Measurements from ENCODE around the gene RAP1GAP2.

RAP1GAP2 gene

GRCh38 chr17:2803971-2804370, 7.7 kb downstream of the RAP1GAP2 start:
- POLR2A ChIA-PET, result no interaction called here
- CTCF ChIA-PET, result no interaction called here
- DNase-seq (ENCODE audit: extremely low spot score), result no peak
- TF ChIP-seq CTBP1 (IDR thresholded peaks at IDR 0.05; ENCODE audit: borderline replicate concordance) (no peak), LEF1 (IDR thresholded peaks at IDR 0.05; ENCODE audit: borderline replicate concordance) (no peak)

- DNase-seq (ENCODE audit: extremely low spot score), result no peak
- CTCF ChIA-PET, result no interaction called here
- POLR2A ChIA-PET, result no interaction called here
- TF ChIP-seq TARDBP (IDR thresholded peaks at IDR 0.05), result no peak
- TF ChIP-seq LEF1 (IDR thresholded peaks at IDR 0.05; ENCODE audit: borderline replicate concordance), result no peak
- TF ChIP-seq SP1 (IDR thresholded peaks at IDR 0.05), result no peak
- no peak for TF ChIP-seq SUZ12 (IDR thresholded peaks at IDR 0.05)
- TF ChIP-seq CTBP1 (IDR thresholded peaks at IDR 0.05; ENCODE audit: borderline replicate concordance), result no peak
Measured at GRCh38 chr17:2804912-2805311, 8.7 kb downstream of the RAP1GAP2 start.

- CTCF ChIA-PET, result no interaction called here
- DNase-seq (ENCODE audit: extremely low spot score), result no peak
- TF ChIP-seq SUZ12 (IDR thresholded peaks at IDR 0.05) (no peak), PKNOX1 (IDR thresholded peaks at IDR 0.05) (no peak), TARDBP (IDR thresholded peaks at IDR 0.05) (no peak), FOXM1 (IDR thresholded peaks at IDR 0.05; ENCODE audit: borderline replicate concordance) (no peak), ARNT (IDR thresholded peaks at IDR 0.05) (no peak), L3MBTL2 (conservative IDR thresholded peaks at IDR 0.05) (no peak), NFRKB (IDR thresholded peaks at IDR 0.05) (no peak), LEF1 (IDR thresholded peaks at IDR 0.05; ENCODE audit: borderline replicate concordance) (no peak), FOXA1 (IDR thresholded peaks at IDR 0.05) (no peak), CTBP1 (IDR thresholded peaks at IDR 0.05; ENCODE audit: borderline replicate concordance) (no peak), SP1 (IDR thresholded peaks at IDR 0.05) (no peak), ELF4 (IDR thresholded peaks at IDR 0.05) (no peak), FOXK2 (IDR thresholded peaks at IDR 0.05) (no peak), ZNF384 (IDR thresholded peaks at IDR 0.05) (no peak), HDGF (IDR thresholded peaks at IDR 0.05; ENCODE audit: borderline replicate concordance) (no peak), BHLHE40 (IDR thresholded peaks at IDR 0.05; ENCODE audit: borderline replicate concordance) (no peak)
- POLR2A ChIA-PET, result no interaction called here
Measured at GRCh38 chr17:2805961-2806360, 9.7 kb downstream of the RAP1GAP2 start.

- no peak for DNase-seq (ENCODE audit: extremely low spot score)
- ChIA-PET POLR2A (no interaction called here), CTCF (interaction anchor here (1.3 kb wide), 1 partner anchor 40 kb away, joined by 3 read pairs; no protein-coding TSS in a partner anchor)
- no peak for TF ChIP-seq ELF4 (IDR thresholded peaks at IDR 0.05)
- no peak for TF ChIP-seq CTBP1 (IDR thresholded peaks at IDR 0.05; ENCODE audit: borderline replicate concordance)
- TF ChIP-seq L3MBTL2 (conservative IDR thresholded peaks at IDR 0.05), result no peak
- no peak for TF ChIP-seq ZNF384 (IDR thresholded peaks at IDR 0.05)
- TF ChIP-seq NFRKB (IDR thresholded peaks at IDR 0.05), result no peak
- no peak for TF ChIP-seq BHLHE40 (IDR thresholded peaks at IDR 0.05; ENCODE audit: borderline replicate concordance)
- TF ChIP-seq HDGF (IDR thresholded peaks at IDR 0.05; ENCODE audit: borderline replicate concordance), result no peak
- no peak for TF ChIP-seq SP1 (IDR thresholded peaks at IDR 0.05)
- TF ChIP-seq TARDBP (IDR thresholded peaks at IDR 0.05), result no peak
- TF ChIP-seq SUZ12 (IDR thresholded peaks at IDR 0.05), result no peak
Measured at GRCh38 chr17:2808367-2809335, 12.4 kb downstream of the RAP1GAP2 start.

- TF ChIP-seq BHLHE40 (IDR thresholded peaks at IDR 0.05; ENCODE audit: borderline replicate concordance) (no peak), SUZ12 (IDR thresholded peaks at IDR 0.05) (no peak), ZNF384 (IDR thresholded peaks at IDR 0.05) (no peak), L3MBTL2 (conservative IDR thresholded peaks at IDR 0.05) (no peak), FOXA1 (IDR thresholded peaks at IDR 0.05) (no peak), ARNT (IDR thresholded peaks at IDR 0.05) (no peak), TARDBP (IDR thresholded peaks at IDR 0.05) (no peak), ELF4 (IDR thresholded peaks at IDR 0.05) (no peak), LEF1 (IDR thresholded peaks at IDR 0.05; ENCODE audit: borderline replicate concordance) (no peak), SP1 (IDR thresholded peaks at IDR 0.05) (no peak), FOXM1 (IDR thresholded peaks at IDR 0.05; ENCODE audit: borderline replicate concordance) (no peak), FOXK2 (IDR thresholded peaks at IDR 0.05) (no peak), CTBP1 (IDR thresholded peaks at IDR 0.05; ENCODE audit: borderline replicate concordance) (no peak), PKNOX1 (IDR thresholded peaks at IDR 0.05) (no peak), HDGF (IDR thresholded peaks at IDR 0.05; ENCODE audit: borderline replicate concordance) (no peak), NFRKB (IDR thresholded peaks at IDR 0.05) (no peak)
- no peak for DNase-seq (ENCODE audit: extremely low spot score)
- CTCF ChIA-PET, result no interaction called here
- POLR2A ChIA-PET, result no interaction called here
Measured at GRCh38 chr17:2809337-2809736, 13.1 kb downstream of the RAP1GAP2 start.

GRCh38 chr17:2814049-2814448, 17.8 kb downstream of the RAP1GAP2 start:
- no peak for DNase-seq (ENCODE audit: extremely low spot score)
- ChIA-PET POLR2A (no interaction called here), CTCF (no interaction called here)
- TF ChIP-seq HDGF (IDR thresholded peaks at IDR 0.05; ENCODE audit: borderline replicate concordance) (no peak), LEF1 (IDR thresholded peaks at IDR 0.05; ENCODE audit: borderline replicate concordance) (no peak), TARDBP (IDR thresholded peaks at IDR 0.05) (no peak), BHLHE40 (IDR thresholded peaks at IDR 0.05; ENCODE audit: borderline replicate concordance) (no peak), CTBP1 (IDR thresholded peaks at IDR 0.05; ENCODE audit: borderline replicate concordance) (no peak)

Measured in HEK293T (cell line).